A204.1 (cell line): ENCODE data around the gene G6PC3.
"Not testable (repeated sequence)": the region's sequence is repeated elsewhere in the genome, so short reads cannot be mapped to it uniquely, and the experiment has no call there.

Experiments
- FAIRE-seq: peaks from 2 replicates; lab custom pipeline; 2012; peaks lifted over from hg19 to GRCh38; lab: Jason Lieb, UNC

Gene G6PC3

DNA sequence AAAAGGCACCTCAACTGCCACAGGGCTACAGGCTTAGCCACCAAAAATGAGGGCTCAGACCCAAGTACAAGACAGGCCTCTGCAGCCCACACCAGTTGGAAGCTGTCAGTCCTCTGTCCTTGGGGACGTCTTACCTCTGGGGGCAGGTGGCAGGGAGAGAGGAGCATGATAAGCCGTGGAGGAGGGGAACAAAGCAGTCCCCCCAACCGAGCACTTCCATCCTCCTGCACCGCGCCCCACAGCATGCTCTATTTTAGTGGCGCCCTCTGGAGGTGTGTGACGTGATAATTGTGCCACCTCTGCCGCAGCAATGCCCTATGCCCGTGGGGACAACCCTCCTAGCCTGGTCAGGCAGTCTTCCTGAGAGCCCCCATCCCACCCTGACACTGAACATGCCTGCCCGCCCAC, 13.6 kb downstream of the G6PC3 start:
- FAIRE-seq: no peak

GRCh38 chr17:44084921-44085320, 14.4 kb downstream of the G6PC3 start:
- FAIRE-seq: no peak

- no peak for FAIRE-seq
These were observed 15.4 kb downstream of the G6PC3 start for GRCh38 chr17:44085908-44086307.

DNA sequence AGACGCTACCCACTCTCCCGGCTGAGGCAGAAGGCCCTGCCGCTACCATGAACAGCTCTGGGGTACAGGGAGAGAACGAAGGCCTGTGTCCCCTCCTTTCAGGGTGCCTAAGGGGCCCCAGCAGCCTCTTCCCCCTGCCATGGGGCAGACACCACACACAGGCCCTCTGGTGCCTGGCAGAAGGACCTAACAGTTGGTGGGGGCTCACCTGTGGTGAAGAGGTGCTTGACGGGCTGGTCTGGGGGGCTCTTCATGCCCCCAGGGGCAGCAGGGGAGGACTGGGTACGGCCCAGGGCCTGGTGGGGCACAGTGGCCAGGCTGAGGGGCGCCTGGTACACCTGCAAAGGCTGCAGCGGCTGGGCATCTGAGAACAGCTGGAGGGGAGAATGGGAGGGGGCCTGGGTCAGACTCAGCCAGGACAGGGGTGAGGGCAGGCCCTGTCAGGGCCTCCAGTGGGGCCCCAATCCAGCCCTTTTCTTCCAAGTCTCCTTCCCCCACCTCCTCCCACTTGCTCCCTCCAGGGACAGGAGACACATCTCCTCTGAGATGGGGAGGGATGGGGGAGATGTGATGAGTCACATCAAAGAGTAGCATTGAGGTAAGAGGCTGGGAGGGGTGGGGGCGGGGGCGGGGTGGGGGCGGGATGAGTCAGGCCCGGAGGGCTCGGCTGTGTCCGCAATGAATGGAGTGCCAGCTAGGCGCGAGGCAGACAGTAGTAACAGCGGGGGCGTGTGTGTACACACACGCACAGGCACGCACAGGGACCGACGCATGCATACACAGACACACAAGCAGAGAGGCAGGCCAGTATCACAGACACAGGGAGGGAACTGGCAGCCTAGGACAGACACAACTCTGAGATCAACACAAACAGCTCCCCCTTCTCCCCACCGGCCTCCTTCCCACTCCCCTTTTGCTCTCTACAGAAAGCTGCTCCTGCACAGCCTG, 16.1 kb downstream of the G6PC3 start:
- FAIRE-seq: no peak

GRCh38 chr17:44087319-44087718, 16.8 kb downstream of the G6PC3 start:
- FAIRE-seq: no peak

DNA sequence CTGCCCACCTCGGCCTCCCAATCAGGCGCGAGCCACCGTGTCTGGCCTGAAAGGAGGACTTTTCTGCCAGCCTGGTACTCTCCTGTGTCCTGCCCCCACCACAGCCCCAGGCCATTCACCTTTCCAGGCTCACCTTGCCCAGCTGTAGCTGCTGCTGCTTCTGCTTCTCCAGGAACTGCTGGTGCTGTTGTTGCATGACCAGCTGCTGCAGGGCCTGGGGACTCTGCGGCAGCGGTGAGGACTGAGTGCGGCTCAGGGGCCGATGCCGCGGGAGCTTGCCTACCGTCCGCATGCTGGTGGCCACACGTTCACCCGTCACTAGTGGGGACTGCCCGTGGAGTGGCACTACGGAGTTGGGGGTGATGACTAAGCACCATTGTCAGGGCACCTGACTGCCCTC, 17.7 kb downstream of the G6PC3 start:
- no peak for FAIRE-seq

- FAIRE-seq: no peak
These were observed 20.9 kb downstream of the G6PC3 start for GRCh38 chr17:44091200-44091997.

GRCh38 chr17:44092051-44092450, 21.5 kb downstream of the G6PC3 start:
- FAIRE-seq: no peak

GRCh38 chr17:44093231-44093900, 22.8 kb downstream of the G6PC3 start:
- no peak for FAIRE-seq

- FAIRE-seq: no peak
These were observed 24.3 kb downstream of the G6PC3 start for GRCh38 chr17:44094701-44095387.

DNA sequence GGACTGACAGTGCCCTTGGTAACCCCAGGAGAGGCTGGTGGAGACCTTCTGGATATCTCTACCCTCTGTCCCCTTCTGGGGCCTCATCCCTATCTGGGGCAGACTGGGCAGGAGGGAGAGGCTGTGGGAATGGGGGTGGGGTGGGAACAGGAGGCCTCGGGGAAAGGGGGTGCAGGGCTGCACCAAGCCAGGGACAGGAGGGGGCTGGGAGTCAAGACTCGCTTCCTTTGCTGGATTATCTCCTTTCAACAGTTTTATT, 24.8 kb downstream of the G6PC3 start:
- FAIRE-seq: no peak

DNA sequence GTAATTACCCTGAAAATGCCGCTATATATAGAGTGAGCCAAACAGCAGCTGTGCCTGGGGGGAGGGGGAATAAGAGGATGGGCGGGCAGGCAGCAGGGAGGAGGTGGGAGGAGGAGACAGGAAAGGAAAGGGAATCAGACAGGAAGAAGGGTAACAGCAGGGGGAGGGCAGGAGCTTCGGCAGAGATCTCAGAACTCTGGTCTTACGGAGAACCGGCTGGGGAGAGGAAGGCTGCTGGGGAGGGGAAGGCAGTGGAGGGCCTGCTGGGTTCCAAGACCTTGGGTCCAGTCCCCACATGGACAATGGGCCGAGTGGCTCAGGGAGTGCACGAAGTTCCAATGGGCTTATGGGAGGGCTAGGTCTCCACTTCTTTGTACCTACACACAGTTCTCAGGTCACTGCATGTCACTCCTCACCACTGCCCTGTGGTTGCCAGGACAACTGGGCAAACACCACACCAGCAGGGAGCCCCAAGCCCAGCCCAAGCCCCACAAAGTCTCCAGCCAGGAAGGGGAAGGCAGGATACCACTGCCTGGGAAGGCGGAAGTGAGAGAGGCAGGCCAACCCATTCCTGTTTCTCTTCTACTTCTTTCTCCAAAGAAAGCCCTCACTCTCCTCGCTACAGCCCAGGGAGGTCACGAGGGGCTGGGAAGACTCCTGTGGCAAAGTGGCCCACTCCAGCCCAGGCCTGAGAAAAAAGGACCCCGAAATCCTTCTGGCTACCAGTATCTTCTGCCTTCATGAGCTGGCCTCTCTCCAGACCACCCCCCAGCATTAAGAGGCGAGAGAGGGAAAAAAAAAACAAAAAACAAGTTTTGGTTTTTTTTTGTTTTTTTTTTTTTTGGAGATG, 25.3 kb downstream of the G6PC3 start:
- no peak for FAIRE-seq

GRCh38 chr17:44097110-44097958, 26.8 kb downstream of the G6PC3 start:
- no peak for FAIRE-seq

DNA sequence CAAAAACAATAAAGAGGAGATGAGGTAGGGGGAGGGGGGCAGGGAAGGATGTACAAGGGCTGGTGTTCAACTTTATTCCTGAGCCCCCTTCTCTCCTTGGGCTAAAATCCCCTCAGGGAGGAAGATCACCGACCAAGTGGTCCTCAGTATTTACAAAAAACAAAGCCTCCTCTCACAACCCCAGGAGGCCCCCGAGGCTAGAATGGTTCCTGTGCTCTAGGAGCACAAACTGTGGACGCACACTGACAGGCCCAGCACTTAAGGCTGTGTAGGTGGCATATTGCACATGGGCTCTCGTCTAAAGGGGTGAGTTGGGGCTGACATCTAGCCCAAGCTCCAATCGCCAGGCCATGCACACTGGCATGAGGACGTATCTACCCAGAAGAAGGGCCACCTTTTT, 31.3 kb downstream of the G6PC3 start:
- FAIRE-seq: not testable (repeated sequence)

GRCh38 chr17:44102849-44103622, 32.5 kb downstream of the G6PC3 start:
- FAIRE-seq: no peak

GRCh38 chr17:44105483-44105882, 34.9 kb downstream of the G6PC3 start:
- FAIRE-seq: no peak

- no peak for FAIRE-seq
These were observed 35.4 kb downstream of the G6PC3 start for GRCh38 chr17:44105941-44106340.

DNA sequence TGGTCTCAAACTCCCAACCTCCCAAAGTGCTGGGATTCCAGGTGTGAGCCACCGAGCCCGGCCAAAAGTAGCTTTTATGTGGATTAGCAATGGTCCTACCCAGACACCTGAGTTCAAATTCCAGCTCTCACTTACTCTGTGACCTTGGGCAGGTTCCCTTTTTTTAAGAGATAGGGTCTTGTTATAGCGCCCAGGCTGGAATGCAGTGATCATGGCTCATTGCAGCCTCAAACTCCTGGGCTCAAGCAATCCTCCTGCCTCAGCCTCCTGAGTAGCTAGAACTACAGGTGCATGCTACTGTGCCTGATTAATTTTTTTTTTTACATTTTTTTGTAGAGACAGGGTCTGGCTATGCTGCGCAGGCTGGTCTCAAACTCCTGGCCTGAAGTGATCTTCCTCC, 36.3 kb downstream of the G6PC3 start:
- FAIRE-seq: no peak

DNA sequence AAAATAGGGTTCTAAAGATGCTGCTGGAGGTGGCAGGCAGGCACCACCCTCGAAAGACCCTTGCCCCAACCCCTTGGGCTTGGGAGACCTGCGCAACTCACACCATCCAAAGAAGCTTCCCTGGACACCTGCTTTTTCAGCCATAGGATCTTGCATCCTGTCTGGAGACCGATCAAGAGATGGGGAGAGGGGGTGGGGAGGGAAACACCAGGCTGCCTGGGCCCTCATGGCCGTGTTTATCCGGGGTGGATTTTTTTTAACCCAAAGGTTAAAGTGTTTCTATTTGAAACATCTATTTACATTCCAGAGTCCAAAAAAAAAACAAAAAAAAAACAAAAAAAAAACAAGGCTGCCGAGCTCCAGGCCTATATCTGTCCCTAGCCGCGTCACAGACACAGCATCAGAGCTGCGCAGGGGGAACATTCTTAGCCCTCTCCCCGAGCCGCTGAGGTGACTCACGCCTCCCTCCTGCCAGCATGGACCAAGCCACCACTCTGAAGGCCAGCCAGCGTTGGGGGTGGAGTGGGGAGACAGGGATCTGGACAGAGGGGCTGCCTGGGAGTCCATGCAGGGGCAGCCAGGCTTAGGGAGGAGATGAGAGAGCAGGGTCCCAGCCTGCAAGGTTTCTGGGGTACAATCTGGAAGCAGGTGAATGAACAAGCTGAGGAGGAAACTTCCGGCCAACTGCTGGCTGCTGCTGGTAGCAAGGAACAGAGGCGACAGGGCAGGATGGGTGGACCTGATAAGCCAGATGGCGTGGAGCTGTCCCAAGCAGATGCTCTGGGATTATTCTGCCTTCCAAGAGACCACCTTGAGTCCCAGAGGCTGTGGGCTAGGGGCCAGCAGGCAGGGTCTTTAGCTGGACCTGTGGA, 38.1 kb downstream of the G6PC3 start:
- FAIRE-seq: no peak
